Measurements from ENCODE around the gene IL6.
"Not testable (repeated sequence)": the region's sequence is repeated elsewhere in the genome, so short reads cannot be mapped to it uniquely, and the experiment has no call there.

The IL6 gene

GRCh38 chr7:22765609-22766008 lies 38.6 kb downstream of the IL6 start:
- DNase-seq = no peak
- intact Hi-C loops (cut with DNase I) = no loop called here

DNA sequence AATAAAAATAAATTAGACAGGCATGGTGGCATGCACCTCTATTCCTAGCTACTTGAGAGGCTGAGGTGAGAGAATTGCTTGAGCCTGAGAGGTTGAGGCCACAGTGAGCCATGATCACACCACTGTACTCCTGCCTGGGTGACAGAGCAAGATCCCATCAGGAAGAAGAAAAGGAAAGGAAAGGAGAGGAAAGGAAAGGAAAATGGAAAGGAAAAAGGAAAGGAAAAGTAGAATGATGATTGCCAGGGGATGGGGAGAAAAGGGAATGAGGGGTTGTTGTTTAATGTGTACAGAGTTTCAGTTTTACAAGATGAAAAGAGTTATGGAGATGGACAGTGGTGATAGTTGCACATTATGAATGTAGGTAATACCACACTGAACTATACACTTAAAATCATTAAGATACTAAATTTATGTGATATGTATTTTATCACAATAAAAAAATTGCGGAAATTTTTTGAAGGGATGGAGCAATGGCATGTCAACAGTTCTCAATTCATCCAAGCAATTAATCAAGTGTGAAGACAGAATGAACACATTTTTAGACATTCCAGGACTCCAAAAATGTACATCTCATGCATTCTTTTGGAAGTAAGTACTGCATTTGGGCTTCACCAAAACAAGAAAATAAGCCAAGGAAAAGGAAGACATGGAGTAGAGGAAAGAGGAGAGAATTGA lies 44.3 kb downstream of the IL6 start:
- DNase-seq = no peak
- intact Hi-C loops (cut with DNase I) = no loop called here

DNA sequence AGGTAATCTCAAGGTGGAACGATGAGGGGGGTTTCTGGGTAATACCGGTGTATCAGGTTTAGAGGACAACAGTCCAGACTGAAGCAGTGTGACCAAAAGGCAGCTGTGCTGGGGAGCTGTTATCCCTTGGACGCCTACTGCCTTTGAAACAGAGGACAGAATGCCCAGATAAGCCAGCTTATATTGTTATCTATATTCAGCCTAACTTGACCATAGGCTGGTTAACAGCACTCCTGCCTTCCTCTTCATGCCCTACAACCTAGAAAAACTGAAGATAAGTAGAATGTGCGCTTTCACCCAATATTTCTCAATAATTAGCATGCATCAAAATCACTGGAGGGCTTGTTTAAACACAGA lies 44.9 kb downstream of the IL6 start:
- intact Hi-C loops (cut with DNase I) = no loop called here
- DNase-seq = no peak

- intact Hi-C loops (cut with DNase I) = no loop called here
- no peak for DNase-seq
These were observed 45.9 kb downstream of the IL6 start for GRCh38 chr7:22772885-22773284.

DNA sequence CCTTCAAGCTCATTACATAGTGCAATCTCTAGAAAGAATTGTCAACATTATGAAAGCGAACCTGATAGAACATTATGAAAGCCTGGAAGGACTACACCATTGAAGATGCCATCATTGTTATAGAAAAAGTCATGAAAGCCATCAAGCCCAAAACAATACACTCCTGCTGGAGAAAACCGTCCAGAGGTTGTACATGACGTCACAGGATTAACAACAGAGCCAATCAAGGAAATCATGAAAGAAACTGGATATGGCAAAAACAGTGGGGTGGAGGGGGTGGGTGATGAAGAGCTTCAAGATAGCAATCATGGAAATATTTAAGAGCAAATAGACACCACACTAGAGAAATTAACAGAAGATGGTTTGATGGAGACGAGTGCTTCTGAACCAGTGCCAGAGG lies 50.0 kb downstream of the IL6 start:
- intact Hi-C loops (cut with DNase I) = no loop called here
- DNase-seq = no peak

GRCh38 chr7:22779730-22780323 lies 52.8 kb downstream of the IL6 start:
- DNase-seq; intact Hi-C loops (cut with DNase I): not testable (repeated sequence)

GRCh38 chr7:22781230-22781711 lies 54.3 kb downstream of the IL6 start:
- no peak for DNase-seq
- intact Hi-C loops (cut with DNase I) = no loop called here
